HepG2 (cell line): Measurements from ENCODE around the gene NFKBIA. TPM values are rescaled to one million over a fixed set of nuclear protein-coding genes. Genes with fewer than 3 reads are reported as not detected.
A peak's percentile ranks its signal among the peaks of the same experiment; 100 is the strongest.

ENCODE experiments used
- AGO1 ChIP-seq: fragments of 200-400 bp; formaldehyde crosslinking; IDR thresholded peaks from 2 replicates; pipeline ENCODE4 v1.6.1; 2017; ENCODE audit warnings: mild to moderate bottlenecking, low read depth, low read length, moderate library complexity; ENCODE audit not compliant: poor library complexity, severe bottlenecking
- NFE2L1 ChIP-seq: sonication (generic); formaldehyde crosslinking; IDR thresholded peaks from 2 replicates; pipeline ENCODE4 v1.4.0; 2020; ENCODE audit warnings: missing genetic modification reagents, mild to moderate bottlenecking, borderline replicate concordance
- POLR2AphosphoS2 ChIP-seq: IDR thresholded peaks from 2 replicates; pipeline ENCODE4 v1.6.1; 2011; ENCODE audit warnings: low read depth, low read length, improper control_type of control experiment
- YEATS2 ChIP-seq: sonication (generic); formaldehyde crosslinking; IDR thresholded peaks from 2 replicates; pipeline ENCODE4 v1.4.0; 2020; ENCODE audit warnings: missing genetic modification reagents, borderline replicate concordance
- ZNF264 ChIP-seq: sonication (generic); formaldehyde crosslinking; IDR thresholded peaks from 2 replicates; pipeline ENCODE4 v1.4.0; 2020; ENCODE audit warnings: missing genetic modification reagents
- ZNF547 ChIP-seq: sonication (generic); formaldehyde crosslinking; IDR thresholded peaks from 2 replicates; pipeline ENCODE4 v1.5.1; 2020; ENCODE audit warnings: mild to moderate bottlenecking, missing genetic modification reagents
- ZNF839 ChIP-seq: sonication (generic); formaldehyde crosslinking; IDR thresholded peaks from 2 replicates; pipeline ENCODE4 v1.4.0; 2020; ENCODE audit warnings: missing genetic modification reagents, mild to moderate bottlenecking, borderline replicate concordance
- polyA plus RNA-seq, 8 experiments: library from polyadenylated mRNA; depleted of rRNA in 3 of 8; stranded (reverse) in 7 of 8; unstranded in 1 of 8; fragments of >200 nt; fragmentation: Illumina TruSeq in 4 of 8; extraction: Trizol in 4 of 8; gene quantifications; 2 replicates each; pipeline versions ENCODE4 v1.2.1 to v1.2.3, GENCODE V29; 2011 to 2016; ENCODE audit warnings: low read depth in 4 of 8, missing spikeins in 1 of 8, mixed read lengths in 1 of 8; ENCODE audit not compliant: insufficient read depth in 1 of 8
- total RNA-seq, 5 experiments: library from RNA; depleted of rRNA; stranded (reverse); fragments of >200 nt; fragmentation: Illumina TruSeq; extraction: Trizol; gene quantifications; 2 replicates each; pipeline ENCODE4 v1.2.3, GENCODE V29; 2016; ENCODE audit warnings: low read depth in 1 of 5
- TF ChIP-seq, protein P1 (sequence below): sonication (generic); formaldehyde crosslinking; IDR thresholded peaks from one replicate; pipeline ENCODE4 v1.5.1; 2020; ENCODE audit warnings: mild to moderate bottlenecking, missing genetic modification reagents; ENCODE audit errors: not compliant biosample characterization
- TF ChIP-seq, protein P2 (sequence below): sonication (generic); formaldehyde crosslinking; conservative IDR thresholded peaks from 2 replicates; pipeline ENCODE4 v1.8.0; 2022; ENCODE audit warnings: mild to moderate bottlenecking, moderate library complexity, missing genetic modification reagents
- TF ChIP-seq, protein P3 (sequence below): sonication (generic); formaldehyde crosslinking; IDR thresholded peaks from 2 replicates; pipeline ENCODE4 v1.4.0; 2020; ENCODE audit warnings: mild to moderate bottlenecking, missing genetic modification reagents
- TF ChIP-seq, protein P4 (sequence below): sonication (generic); formaldehyde crosslinking; IDR thresholded peaks from 2 replicates; pipeline ENCODE4 v1.4.0; 2020; ENCODE audit warnings: missing genetic modification reagents, borderline replicate concordance
- TF ChIP-seq, protein P5 (sequence below): sonication (generic); formaldehyde crosslinking; IDR thresholded peaks from 2 replicates; pipeline ENCODE4 v1.4.0; 2020; ENCODE audit warnings: missing genetic modification reagents

NFKBIA gene
- total and polyA plus RNA-seq, 2 of the 13 experiments (the other 11 are each of a cell fraction or from before 2014, with no cell fraction given): 197 to 319 TPM

DNA sequence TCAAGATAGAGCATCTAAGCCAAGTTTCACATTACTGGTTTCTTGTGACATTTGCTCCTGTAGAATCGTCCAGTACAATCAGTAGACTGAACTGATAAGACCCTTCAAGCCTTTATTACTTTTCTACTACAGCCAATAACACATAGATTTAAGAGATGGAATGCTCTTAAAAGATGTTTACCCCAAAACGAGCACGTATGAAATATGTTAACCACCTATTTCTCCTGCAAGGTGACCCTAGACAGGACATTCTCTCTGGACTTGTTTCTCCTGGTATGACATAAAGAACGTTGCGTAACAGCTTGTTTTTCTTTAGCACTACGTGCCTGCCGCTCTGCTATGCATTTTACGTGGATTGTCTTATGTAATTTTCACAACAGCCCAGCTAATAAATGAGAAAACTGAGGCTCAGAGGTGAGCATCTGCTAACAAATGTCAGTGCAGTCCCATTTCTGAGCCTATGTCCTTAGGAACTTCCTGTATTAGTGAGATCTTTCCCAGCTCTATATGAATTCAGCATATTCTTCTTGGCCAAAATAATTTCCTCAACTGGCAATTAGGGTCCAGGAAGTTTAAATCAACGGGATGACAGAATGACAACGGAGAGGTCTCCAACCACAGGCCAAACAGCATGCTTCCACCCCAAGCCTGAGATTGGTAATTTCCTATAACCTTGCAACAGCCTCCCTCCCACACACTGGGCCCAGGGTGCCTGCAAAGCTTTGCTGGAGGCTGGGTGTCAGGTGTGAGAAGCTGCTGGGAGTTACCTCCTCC lies 3.7 kb downstream of the NFKBIA start (continued):
- peak; percentile 97 for TF ChIP-seq POLR2AphosphoS2
- TF ChIP-seq, protein P1, sequence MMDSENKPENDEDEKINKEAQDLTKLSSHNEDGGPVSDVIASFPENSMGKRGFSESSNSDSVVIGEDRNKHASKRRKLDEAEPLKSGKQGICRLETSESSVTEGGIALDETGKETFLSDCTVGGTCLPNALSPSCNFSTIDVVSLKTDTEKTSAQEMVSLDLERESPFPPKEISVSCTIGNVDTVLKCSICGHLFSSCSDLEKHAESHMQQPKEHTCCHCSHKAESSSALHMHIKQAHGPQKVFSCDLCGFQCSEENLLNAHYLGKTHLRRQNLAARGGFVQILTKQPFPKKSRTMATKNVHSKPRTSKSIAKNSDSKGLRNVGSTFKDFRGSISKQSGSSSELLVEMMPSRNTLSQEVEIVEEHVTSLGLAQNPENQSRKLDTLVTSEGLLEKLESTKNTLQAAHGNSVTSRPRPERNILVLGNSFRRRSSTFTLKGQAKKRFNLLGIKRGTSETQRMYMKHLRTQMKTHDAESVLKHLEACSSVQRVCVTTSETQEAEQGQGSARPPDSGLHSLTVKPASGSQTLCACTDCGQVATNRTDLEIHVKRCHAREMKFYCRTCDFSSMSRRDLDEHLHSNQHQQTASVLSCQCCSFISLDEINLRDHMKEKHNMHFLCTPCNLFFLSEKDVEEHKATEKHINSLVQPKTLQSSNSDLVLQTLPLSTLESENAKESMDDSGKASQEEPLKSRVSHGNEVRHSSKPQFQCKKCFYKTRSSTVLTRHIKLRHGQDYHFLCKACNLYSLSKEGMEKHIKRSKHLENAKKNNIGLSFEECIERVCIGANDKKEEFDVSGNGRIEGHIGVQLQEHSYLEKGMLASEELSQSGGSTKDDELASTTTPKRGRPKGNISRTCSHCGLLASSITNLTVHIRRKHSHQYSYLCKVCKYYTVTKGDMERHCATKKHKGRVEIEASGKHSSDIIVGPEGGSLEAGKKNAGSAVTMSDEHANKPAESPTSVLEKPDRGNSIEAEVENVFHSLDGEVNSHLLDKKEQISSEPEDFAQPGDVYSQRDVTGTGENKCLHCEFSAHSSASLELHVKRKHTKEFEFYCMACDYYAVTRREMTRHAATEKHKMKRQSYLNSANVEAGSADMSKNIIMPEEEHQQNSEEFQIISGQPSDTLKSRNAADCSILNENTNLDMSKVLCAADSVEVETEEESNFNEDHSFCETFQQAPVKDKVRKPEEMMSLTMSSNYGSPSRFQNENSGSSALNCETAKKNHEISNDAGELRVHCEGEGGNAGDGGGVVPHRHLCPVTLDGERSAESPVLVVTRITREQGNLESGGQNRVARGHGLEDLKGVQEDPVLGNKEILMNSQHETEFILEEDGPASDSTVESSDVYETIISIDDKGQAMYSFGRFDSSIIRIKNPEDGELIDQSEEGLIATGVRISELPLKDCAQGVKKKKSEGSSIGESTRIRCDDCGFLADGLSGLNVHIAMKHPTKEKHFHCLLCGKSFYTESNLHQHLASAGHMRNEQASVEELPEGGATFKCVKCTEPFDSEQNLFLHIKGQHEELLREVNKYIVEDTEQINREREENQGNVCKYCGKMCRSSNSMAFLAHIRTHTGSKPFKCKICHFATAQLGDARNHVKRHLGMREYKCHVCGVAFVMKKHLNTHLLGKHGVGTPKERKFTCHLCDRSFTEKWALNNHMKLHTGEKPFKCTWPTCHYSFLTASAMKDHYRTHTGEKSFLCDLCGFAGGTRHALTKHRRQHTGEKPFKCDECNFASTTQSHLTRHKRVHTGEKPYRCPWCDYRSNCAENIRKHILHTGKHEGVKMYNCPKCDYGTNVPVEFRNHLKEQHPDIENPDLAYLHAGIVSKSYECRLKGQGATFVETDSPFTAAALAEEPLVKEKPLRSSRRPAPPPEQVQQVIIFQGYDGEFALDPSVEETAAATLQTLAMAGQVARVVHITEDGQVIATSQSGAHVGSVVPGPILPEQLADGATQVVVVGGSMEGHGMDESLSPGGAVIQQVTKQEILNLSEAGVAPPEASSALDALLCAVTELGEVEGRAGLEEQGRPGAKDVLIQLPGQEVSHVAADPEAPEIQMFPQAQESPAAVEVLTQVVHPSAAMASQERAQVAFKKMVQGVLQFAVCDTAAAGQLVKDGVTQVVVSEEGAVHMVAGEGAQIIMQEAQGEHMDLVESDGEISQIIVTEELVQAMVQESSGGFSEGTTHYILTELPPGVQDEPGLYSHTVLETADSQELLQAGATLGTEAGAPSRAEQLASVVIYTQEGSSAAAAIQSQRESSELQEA (CRISPR knock-in tag): no peak
- peak; percentile 56; the same call in 1 of the 2 replicates for TF ChIP-seq YEATS2
- TF ChIP-seq AGO1: no peak
- TF ChIP-seq, protein P2, sequence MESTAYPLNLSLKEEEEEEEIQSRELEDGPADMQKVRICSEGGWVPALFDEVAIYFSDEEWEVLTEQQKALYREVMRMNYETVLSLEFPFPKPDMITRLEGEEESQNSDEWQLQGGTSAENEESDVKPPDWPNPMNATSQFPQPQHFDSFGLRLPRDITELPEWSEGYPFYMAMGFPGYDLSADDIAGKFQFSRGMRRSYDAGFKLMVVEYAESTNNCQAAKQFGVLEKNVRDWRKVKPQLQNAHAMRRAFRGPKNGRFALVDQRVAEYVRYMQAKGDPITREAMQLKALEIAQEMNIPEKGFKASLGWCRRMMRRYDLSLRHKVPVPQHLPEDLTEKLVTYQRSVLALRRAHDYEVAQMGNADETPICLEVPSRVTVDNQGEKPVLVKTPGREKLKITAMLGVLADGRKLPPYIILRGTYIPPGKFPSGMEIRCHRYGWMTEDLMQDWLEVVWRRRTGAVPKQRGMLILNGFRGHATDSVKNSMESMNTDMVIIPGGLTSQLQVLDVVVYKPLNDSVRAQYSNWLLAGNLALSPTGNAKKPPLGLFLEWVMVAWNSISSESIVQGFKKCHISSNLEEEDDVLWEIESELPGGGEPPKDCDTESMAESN (CRISPR knock-in tag): peak; percentile 81; the same call in 1 of the 2 replicates
- no peak for TF ChIP-seq NFE2L1 (CRISPR knock-in tag)
- TF ChIP-seq ZNF264 (CRISPR knock-in tag): no peak
- TF ChIP-seq ZNF547 (CRISPR knock-in tag): 0 out of 2 replicates have a peak, but pooled peaks have one; percentile 11
- no peak for TF ChIP-seq ZNF839 (CRISPR knock-in tag)
- TF ChIP-seq, protein P3, sequence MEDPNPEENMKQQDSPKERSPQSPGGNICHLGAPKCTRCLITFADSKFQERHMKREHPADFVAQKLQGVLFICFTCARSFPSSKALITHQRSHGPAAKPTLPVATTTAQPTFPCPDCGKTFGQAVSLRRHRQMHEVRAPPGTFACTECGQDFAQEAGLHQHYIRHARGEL (CRISPR knock-in tag): no peak; the same call in 1 of the 2 replicates
- TF ChIP-seq, protein P4, sequence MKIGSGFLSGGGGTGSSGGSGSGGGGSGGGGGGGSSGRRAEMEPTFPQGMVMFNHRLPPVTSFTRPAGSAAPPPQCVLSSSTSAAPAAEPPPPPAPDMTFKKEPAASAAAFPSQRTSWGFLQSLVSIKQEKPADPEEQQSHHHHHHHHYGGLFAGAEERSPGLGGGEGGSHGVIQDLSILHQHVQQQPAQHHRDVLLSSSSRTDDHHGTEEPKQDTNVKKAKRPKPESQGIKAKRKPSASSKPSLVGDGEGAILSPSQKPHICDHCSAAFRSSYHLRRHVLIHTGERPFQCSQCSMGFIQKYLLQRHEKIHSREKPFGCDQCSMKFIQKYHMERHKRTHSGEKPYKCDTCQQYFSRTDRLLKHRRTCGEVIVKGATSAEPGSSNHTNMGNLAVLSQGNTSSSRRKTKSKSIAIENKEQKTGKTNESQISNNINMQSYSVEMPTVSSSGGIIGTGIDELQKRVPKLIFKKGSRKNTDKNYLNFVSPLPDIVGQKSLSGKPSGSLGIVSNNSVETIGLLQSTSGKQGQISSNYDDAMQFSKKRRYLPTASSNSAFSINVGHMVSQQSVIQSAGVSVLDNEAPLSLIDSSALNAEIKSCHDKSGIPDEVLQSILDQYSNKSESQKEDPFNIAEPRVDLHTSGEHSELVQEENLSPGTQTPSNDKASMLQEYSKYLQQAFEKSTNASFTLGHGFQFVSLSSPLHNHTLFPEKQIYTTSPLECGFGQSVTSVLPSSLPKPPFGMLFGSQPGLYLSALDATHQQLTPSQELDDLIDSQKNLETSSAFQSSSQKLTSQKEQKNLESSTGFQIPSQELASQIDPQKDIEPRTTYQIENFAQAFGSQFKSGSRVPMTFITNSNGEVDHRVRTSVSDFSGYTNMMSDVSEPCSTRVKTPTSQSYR (CRISPR knock-in tag): 0 out of 2 replicates have a peak, but pooled peaks have one; percentile 50
- TF ChIP-seq, protein P5, sequence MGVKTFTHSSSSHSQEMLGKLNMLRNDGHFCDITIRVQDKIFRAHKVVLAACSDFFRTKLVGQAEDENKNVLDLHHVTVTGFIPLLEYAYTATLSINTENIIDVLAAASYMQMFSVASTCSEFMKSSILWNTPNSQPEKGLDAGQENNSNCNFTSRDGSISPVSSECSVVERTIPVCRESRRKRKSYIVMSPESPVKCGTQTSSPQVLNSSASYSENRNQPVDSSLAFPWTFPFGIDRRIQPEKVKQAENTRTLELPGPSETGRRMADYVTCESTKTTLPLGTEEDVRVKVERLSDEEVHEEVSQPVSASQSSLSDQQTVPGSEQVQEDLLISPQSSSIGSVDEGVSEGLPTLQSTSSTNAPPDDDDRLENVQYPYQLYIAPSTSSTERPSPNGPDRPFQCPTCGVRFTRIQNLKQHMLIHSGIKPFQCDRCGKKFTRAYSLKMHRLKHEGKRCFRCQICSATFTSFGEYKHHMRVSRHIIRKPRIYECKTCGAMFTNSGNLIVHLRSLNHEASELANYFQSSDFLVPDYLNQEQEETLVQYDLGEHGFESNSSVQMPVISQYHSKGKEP (CRISPR knock-in tag): 0 out of 2 replicates have a peak, but pooled peaks have one; percentile 17
